Stimulated activated CD8-positive, alpha-beta memory T cell treated with anti-CD3 and anti-CD28 coated beads, Interleukin-15, amount 100 ng/mL, for 4 hours (primary cell): Measurements from ENCODE around the gene SLC28A1.
"Not testable (repeated sequence)": the region's sequence is repeated elsewhere in the genome, so short reads cannot be mapped to it uniquely, and the experiment has no call there.

Experiments
- DNase-seq, 2 donors: peaks; one replicate each; pipeline ENCODE4 v3.0.0-alpha.2; 2020; ENCODE audit warnings: low read depth in 2 of 2

SLC28A1 gene

DNA sequence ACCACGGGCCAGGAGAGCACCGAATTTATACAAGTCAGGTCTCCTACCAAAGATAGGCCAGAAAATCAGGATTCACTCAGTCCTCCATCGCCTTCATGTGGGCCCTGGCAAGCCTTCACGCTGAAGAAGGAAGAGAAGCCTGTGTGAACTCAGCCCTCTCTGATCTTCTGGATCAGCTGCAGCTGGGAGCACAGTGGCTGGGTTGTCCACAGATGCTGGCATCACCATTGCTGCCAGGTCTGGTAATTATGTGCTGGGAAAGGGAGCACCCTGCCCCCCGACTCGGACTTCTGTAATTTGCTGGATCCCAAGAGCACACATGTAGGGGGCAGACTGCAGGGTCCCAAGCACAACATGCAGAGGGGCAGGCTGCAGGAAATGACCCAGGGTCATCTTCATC lies 84.8 kb downstream of the SLC28A1 start:
- no peak for DNase-seq

DNA sequence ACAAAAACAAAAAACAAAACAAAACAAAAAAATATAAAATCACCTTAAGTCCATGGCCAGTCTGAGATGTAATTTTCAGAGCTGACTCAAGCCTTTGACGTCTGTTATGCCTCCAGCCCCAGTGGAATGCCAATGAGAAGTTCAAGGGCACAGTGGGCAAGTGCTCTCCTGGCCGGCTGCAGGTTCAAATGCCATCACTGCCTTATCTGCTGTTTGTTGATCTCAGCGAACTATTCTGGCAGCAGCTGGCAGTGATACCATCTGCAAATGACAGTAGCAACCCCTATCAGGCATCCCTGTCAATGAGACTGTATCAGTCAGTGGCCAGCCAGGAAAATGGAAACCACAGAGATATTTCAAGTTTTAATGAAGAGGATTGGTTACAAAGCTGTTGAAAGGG lies 86.4 kb downstream of the SLC28A1 start:
- no peak for DNase-seq

DNA sequence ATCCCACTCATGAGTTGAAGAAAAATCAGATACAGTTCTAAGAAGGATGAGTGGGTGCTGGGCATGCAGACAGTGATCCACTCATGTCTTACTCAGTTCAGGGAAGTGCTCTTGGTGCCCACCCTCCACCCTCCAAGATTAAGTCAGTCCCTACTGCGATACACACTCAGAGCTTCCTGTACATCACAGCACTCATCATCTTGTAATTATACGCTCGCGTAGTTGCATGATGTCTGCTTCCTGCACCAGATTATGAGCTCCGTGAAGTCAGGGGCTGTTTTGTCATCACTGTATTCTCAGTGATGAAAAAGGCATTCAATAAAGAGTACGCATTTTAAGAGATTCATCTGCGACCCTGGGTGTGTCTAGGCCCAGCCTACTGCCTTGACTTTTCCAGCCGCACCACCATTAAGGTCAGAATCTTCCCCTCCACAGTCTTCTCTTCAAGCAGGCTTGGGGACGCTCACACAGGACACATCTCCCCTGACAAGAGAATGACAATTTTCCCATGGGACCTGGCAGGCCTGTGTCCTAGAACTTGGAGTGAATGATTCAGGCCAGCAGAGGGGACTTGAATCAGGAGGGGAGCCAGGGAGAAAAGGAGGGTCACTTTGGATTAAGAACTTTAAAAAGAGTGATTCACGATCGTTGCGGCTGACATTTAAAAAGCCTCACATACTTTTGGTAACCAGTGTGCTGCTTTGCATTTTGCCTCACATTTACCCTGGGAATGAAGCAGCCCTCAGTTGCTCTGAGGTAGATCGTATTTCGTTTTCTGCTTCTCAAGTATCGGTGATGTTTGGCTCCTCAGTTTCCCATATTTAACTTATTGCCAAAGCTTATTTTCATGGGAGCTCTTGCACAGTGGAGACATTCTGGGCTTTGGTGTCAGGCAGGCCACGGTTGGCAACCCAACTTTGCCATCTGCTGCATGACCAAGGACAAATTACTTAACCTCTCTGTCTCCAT lies 89.3 kb downstream of the SLC28A1 start:
- DNase-seq = no peak

DNA sequence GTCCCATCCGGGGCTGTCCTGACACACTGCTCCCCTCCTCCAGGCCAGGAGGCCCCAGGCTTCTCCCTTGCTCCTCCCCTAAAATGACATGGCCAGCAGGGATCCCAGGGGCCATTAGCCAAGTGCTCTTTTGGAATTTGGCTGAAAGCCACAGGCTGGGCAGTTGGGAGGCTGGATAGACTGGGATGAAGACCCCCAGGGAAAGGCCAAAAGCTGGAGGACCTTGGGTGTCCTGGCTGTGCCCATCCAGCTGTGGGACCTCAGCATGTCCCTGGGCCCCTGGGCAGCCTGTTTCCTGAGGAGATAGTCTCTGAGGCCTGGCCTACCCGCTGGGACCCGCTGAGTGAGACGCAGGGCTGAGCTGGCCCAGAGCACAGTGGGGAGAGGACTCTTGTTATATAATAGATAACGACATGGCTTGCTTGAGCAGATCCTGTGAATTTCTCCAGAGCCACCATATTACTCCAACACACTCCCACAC lies 91.4 kb downstream of the SLC28A1 start:
- DNase-seq = no peak

DNA sequence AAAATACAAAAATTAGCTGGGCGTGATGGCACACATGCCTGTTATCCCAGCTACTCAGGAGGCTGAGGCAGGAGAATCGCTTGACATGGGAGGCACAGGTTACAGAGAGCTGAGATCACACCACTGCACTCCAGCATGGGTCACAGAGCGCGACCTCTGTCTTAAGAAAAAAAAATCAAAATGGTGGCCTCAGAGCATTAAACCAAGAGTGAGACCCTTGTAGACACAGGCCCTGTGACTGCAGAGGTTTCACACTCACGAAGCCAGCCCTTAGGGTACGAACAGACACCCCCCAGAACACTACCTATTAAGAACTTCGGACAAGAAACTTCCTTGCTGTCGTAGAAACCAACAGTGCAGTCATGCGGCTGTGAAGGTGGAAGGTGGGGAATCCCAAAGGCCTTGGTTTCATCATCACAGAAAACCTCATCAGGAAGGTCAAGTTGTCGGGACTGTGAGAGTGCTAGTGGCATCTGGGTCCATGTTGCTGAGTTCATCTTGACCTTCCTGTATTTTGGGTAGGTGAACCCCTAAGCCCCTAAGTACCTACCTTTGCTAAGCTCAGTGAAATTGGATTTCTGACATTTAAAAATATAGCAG lies 92.4 kb downstream of the SLC28A1 start:
- DNase-seq = no peak

DNA sequence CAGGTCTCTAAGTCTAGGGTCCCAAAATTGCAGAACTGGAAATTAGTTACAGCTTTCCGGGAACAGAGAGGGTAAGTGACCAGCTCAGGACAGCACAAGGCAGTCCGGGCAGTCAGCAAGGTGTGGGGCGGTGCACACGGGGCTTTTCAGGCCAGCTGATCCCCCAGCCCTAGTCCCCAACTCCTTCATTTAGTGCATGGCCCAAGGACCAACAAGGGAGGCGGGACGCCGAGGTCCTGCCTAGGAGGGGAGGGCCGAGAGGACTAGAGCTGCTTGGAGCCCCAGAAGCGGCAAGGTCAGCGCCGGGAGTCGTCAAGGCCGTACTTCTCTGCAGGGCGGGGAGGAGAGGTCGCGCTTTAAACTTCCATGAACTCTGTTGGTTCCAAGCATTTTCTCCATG lies 95.2 kb downstream of the SLC28A1 start:
- no peak for DNase-seq

DNA sequence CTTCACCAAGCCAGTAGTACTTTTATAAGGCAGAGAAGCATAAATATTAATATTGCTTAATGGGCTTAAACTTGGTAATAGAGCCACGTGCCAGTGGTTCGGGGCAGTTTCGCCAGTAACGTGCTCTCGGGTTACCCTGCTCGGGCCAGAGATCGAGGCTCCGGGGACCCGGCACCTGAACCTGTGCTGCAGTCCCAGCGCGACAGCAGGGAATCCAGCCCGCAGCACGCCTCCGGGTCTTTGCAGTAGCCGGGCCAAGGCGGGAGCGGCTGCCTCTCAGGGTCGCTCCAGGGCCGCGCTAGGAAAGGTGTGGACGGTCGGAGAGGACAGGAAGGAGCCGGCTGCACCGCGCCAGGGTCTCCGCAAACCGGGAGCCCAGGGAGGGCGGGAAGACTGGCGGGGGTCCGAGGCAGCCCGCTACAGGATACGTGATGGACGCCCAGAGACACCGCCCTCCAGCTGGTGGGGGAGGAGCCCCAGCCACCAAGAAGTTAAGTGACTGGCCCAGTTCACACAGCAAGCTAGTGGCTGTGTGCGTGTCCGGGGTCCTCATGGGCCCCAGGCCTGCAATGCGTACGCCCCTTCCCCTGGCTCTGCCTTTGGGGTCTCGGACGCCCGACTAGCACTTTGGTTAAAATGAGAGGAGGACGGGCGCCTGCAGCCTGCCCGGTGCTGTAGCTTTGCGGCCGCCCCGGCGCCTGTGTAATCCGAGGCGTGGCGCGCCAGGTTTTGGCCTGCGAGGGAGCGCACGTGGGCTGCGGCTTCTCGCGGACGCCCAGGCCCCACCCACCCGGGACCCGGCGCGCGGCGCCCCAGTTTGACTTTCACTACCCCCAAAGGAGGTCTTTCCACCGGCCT lies 96.0 kb downstream of the SLC28A1 start:
- DNase-seq = peak; percentile 75 to 79

DNA sequence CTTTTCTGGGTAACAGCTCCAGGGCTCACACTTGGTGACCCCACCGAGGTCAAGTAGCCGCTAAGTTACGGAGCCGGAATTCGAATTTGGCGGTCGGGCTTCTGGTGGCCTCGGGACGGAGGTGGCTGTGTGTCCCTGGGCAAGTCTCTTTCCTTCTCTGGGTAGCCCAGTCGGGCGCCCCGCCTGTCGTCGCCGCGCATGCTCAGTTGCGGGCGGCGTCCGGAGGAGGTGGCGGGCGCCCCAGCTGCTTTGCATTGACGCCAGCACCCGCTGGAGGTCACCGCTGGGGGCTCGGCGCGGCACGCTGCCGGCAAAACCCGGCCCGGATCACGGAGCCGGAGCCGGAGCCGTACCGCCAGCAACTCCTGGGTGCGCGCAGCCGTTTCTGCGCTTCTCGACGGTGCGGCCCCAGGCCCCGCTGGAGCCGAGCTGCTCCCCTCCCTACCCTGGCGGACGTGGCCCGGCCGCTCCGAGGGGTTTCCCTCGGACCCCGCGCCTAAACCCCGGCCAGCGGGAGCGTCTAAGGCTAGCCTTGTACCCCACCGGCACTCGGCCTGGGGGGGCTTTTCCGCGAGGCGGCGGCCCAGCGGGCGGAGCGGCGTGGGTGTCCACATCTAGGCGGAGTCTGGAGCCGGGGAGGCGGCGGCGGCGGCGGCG lies 96.7 kb downstream of the SLC28A1 start:
- DNase-seq = peak; percentile 89 to 97

DNA sequence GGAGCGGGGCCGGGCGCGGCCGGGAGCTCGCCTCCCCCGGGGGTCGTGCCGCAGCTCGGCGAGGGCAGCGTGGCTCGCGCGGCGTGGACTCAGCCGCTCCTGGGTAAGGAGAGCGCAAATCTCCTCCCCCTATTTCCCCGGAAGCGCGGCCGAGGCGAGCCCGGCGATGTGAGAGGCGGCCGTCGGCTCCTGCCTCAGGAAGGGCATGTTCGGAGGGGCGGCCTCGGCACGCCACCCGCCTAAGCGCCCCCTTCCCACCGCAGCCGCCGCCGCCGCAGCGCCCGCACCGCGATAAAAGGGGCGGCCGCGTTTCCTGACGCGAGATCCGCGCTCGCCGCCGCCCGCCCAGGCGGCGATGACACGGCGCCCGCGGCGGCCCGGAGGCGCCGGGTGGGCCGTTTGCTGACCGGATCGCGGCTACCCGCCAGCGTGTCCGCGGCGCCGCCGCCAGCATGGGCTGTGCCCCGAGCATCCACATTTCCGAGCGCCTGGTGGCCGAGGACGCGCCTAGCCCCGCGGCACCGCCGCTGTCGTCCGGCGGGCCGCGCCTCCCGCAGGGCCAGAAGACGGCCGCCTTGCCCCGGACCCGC lies 97.3 kb downstream of the SLC28A1 start, which contains the start of gene PDE8A:
Gene PDE8A, plus strand, starts transcription at position 146 of the 590 bp plus-strand sequence. Its CDS starts 307 bp downstream, at position 453.
- no peak for DNase-seq

DNA sequence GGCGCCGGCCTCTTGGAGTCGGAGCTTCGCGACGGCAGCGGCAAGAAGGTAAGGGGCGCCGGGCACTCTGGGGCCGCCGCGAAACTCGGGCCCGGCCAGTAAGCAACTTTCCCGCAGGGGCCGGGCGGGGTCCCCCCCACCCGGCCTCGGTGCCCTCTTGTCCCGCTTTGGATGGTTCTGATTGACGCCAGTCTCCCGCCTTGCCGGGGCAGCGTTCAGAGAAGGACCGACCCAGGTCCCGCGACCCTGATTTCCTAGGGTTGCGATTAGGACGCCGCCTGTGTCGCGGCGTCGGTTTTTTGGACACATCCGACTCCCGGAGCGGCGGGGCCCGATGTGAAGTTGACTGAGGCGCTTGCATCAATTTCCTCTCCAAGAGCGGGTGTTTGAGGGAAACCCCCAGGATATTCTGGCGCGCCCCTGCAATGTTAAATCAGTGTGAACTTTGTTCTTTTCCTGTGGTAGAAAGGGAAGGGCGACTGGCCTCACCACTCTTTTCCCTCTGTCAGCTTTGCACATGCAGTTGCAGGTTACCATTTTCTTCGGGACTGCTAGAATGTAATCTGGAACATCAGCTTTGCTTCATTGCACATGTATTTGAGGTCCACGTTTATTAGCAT lies 97.9 kb downstream of the SLC28A1 start:
- DNase-seq = peak in 1 of 2 donors; percentile 8

DNA sequence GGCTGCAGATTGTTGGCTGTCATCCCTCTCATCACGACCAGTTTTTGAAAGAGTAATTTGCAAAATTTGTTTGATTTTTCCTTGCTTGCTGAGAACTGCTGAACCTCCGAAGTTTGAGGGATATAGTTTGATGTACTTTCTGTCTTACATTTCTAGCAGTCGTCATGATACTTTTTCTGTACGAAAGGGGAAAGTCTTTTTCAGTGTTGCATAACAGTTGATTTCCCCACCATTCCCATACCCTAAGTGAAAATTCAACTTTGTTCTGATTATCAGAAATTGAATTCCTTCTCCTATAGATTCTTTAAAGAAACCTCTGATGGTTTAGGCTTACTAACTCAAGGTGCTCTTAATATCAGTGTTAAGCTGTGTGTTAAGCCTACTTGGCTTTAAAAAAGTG lies 98.8 kb downstream of the SLC28A1 start:
- DNase-seq = no peak

DNA sequence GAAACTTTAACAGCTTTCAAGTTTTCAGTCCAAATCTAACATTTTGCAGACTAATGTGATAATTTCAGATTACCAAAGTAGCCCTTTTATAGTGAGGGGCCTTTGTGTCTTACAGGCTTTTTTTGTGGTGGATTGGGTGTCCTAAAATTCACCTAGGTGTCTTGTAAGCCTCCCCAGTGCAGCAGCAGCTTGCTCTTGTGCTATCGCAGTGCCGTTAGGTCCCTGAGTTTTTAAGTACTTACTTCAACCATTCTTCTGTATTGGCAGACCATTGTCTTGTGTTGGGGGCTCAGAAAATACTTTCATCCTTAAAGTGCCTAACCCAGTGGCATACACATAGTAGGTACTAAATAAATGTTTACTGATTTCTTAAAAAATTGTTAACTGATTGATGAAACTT lies 99.2 kb downstream of the SLC28A1 start:
- no peak for DNase-seq

DNA sequence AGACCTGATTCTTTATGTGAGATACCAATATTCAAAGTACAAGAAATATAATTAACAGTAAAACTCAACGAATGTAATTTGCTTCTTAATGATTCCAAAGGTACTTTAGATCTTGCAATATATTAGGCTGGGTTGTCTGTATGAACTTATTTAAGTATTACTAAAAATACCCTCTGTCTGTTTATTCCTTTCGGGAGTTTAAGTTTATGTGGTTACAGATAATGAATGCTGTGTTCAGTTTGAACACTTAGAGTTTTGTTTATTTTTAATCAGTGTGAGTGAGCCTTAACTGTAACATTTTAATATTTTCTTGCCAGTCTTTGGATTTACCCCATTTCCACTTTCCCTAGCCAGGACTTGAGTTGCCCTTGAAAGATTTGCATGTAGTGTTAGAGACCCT lies 100.7 kb downstream of the SLC28A1 start:
- no peak for DNase-seq

DNA sequence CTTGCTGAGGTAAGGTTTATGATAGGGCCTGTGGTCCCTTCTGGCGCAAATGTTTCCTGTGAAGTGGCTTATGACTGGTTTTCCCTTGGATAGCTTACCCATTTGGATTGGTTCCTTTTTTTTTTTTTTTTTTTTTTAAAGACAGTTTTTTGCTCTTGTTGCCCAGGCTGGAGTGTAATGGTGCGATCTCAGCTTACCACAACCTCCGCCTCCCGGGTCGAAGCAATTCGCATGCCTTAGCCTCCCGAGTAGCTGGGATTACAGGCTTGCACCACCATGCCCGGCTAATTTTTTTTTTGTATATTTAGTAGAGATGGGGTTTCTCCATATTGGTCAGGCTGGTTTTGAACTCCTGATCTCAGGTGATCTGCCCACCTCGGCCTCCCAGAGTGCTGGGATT lies 102.9 kb downstream of the SLC28A1 start:
- DNase-seq = not testable (repeated sequence)

DNA sequence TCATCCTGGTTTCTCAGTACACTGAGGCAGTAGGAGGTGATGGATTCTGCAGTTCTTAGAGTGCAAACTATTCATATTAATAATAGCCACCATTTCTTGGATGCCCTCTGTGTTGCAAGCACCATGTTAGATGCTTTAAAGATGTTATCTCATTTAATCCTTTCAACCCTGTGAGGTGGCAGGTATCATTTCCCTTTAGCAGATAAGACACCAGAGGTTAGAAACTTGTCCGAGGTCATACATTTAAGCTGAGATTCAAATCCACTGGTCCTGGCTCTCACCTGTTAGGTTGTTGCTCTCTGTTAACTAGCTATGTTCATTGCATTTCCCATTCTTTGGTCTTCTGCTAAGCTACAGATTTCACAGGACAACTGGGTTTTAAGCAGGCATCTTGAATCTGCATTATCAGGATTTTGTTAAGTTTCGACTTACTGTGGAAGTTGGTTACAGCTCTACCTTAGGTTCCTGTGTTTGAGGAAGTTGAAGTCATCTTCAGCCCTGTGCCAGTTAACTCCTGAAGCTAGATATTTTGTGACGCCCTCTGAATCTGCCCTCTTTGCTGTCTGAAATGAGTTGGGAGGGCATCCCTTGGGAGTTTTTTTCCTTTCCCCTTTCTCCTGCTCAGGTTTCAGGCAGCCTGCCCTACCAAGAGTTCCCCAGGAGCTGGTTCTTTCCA lies 103.6 kb downstream of the SLC28A1 start:
- DNase-seq = no peak

DNA sequence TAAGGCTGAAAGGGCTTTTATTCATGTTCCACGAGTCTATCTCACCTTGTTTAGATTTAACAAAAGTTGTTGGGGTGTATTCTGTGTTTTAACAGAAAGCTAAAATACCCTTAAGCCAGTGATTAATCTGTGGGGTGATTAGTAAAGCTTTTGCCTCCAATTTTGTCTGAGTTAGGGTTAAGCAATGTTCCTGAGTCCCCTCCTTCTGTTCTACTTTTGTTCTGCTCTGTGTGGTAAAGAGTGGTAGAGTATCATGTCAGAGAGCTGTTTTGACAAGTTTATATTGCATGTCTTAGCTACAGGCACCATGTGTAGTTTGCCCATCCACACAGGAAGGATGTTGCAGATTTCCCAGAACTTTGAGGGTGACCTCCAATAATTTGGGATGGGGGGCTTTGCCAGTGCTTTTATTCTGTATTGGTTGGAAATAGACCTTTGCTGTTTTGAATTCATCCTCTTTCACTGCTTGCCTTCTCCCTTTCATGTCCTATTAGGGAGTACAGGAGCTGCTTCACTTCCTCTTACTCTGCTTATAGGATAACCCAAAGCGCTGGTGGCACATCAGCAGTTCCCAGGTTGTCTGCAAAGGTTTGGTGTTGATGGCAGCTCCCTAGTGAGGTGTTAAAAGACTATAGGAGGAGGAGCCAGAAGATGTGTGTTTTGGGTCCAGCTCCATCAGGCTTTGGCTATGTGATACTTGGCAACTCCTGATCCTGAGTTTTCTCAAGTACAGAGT lies 104.6 kb downstream of the SLC28A1 start:
- no peak for DNase-seq

DNA sequence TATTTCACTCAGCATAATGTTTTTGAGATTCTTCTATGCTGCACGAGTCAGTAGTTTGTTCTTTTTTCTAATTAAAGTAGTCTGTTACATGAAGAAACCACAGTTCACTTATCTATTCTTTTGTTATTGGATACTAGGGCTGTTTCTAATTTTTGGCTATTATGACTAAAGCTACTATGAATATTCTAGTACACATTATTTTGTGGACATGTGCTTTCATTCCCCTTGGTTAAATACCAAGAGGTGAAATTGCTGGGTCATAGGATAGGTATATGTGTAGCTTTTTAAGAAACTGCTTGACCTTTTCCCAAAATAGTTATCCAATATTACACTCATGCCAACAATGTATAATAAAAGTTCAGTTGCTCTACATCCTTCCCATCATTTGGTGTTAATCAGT lies 106.0 kb downstream of the SLC28A1 start:
- no peak for DNase-seq

DNA sequence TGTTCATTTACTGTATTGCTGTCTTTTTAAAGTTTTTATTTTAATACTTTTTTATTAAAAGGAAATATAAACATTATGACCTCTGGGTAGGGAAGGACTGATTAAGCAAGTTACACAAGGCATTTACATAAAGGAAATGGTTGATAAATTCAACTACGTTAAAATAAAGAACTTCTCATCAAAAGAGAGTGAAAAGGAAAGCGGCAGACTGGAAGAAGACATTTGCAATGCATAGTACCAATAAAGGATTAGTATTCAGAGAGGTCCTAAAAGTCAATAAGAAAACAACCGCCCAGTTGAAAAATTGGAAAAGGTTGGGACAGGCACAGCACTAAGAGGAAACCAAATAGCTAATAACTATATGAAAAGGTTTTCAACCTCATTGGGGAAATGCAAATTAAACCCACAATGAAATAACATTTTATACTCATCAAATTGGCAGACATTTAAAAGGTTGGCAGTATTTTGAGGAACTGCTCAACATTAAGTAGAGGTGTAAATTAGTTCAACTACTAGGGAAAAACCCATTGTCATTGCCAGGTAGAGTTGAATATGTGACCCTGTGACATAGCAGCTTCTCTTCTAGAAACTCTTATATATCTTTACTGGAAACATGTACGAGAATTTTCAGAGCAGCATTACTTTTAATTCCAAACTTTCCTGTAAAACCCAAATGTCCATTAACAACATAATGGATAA lies 106.7 kb downstream of the SLC28A1 start:
- DNase-seq = no peak
